ENCODE measurements around the gene AKIRIN2.

- TF ChIP-seq, protein P1, sequence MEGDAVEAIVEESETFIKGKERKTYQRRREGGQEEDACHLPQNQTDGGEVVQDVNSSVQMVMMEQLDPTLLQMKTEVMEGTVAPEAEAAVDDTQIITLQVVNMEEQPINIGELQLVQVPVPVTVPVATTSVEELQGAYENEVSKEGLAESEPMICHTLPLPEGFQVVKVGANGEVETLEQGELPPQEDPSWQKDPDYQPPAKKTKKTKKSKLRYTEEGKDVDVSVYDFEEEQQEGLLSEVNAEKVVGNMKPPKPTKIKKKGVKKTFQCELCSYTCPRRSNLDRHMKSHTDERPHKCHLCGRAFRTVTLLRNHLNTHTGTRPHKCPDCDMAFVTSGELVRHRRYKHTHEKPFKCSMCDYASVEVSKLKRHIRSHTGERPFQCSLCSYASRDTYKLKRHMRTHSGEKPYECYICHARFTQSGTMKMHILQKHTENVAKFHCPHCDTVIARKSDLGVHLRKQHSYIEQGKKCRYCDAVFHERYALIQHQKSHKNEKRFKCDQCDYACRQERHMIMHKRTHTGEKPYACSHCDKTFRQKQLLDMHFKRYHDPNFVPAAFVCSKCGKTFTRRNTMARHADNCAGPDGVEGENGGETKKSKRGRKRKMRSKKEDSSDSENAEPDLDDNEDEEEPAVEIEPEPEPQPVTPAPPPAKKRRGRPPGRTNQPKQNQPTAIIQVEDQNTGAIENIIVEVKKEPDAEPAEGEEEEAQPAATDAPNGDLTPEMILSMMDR (IDR thresholded peaks at IDR 0.05; ENCODE audit: low read length), result no peak
- no peak for TF ChIP-seq EZH2 (optimal IDR thresholded peaks at IDR 0.05; ENCODE audit: low read depth, low read length)
- no peak for TF ChIP-seq EZH2phosphoT487 (IDR thresholded peaks at IDR 0.05; ENCODE audit: low read length)
Measured at GRCh38 chr6:87628424-87628823, 73.6 kb downstream of the AKIRIN2 start.
